Right kidney (tissue), 1 donor: ENCODE data around the gene LY6G6F.
A peak's percentile ranks its signal among the peaks of the same experiment; 100 is the strongest.
"Not testable (repeated sequence)": the region's sequence is repeated elsewhere in the genome, so short reads cannot be mapped to it uniquely, and the experiment has no call there.

Source experiments
- DNase-seq: peaks from one replicate; pipeline ENCODE4 v3.0.0-alpha.2; 2016

Gene LY6G6F

DNA sequence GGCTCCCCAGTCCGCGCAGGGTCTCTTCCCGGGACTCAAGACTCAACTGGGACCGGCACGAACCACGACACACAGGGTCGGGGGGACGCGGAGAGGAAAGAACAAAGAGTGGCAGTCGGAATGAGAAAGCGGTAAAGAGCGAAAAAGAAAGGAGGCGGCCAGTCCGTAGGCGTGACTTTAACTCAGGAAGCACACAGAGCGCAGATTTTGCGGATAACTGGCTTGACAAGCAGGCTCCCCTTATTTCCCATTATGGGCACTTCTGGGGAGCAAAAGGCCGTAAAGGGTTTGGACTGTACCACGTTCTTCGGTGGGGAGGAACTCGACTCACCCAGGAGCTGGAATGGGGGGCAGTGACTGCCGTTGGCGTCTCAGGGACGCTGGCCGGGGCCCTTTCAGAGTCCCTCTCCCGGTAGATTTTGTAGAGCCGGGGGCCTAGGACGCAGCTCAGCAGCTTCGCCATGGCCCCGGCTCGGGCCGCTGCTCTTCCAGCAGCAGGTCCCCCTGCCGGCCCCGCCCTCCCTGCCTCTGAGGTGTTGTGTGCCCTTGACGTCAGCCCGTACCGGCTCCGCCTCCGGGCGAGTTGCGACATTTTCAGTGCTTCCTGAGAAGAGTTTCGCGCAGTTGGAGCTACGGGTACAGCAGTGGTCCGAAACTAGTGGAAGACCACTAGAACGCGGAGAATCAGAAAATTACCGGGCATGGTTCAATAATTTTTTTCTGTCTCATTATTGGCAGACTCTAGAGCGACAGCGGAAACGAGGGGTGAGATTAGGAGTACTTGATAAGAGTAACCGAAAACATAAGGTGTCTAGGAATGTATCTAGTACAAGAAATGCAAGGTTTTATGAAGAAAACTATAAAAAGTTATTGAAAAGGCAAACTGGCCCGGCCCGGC, 3.6 kb upstream of the LY6G6F start, which contains the start of gene ABHD16A:
Gene ABHD16A (minus strand): TSS at position 506 of the 898 bp plus-strand sequence. CDS start 43 bp downstream, at position 463.
- DNase-seq, result peak; percentile 99

DNA sequence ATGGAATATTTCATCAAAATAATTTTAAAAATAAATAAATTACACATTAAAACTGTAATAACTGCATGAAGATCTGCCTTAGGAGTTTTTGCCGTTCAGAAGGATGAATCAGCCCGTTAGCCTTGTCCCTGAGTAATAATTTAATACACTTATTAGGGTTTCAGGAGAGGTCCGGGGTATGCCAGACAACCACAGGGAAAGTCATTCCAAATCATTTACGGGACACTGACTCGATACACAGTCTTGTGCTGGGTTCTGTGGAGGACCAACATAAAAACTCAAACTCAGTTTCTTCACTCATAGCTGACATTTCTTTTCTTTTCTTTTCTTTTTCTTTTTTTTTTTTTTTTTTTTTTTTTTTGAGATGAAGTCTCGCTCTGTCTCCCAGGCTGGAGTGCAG, 735 bp upstream of the LY6G6F start:
- no peak for DNase-seq

DNA sequence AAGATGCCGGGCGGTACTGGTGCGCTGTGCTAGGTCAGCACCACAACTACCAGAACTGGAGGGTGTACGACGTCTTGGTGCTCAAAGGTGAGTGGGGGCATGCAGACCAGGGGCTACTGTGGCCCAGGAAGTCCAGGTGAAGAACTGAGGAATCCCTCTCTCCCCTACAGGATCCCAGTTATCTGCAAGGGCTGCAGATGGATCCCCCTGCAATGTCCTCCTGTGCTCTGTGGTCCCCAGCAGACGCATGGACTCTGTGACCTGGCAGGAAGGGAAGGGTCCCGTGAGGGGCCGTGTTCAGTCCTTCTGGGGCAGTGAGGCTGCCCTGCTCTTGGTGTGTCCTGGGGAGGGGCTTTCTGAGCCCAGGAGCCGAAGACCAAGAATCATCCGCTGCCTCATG, 1.0 kb downstream of the LY6G6F start:
- DNase-seq, result no peak

DNA sequence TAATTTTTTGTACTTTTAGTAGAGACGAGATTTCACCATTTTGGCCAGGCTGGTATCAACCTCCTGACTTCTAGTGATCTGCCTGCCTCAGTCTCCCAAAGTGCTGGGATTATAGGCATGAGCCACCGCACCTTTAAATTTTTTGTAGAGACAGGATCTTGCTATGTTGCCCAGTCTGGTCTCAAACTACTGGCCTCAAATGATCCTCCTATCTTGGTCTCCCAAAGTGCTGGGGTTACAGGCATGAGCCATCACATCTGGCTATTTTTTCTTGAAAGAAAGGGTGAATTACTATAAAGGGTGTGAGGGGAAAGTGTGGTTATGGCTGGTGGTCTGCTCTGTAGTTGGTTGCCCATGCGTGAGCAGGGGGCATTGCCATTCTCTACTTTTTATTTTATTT, 1.6 kb downstream of the LY6G6F start:
- DNase-seq, result no peak

DNA sequence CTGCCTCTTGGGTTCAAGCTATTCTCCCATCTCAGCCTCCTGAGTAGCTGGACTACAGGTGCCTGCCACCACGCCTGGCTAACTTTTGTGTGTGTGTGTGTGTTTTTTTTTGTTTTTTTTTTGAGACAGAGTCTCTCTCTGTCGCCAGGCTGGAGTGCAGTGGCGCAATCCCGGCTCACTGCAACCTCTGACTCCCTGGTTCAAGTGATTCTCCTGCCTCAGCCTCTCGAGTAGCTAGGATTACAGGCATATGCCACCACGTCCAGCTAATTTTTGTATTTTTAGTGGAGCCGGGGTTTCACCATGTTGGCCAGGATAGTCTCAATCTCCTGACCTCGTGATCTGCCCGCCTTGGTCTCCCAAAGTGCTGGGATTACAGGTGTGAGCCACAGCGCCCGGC, 2.5 kb downstream of the LY6G6F start:
- DNase-seq, result not testable (repeated sequence)

DNA sequence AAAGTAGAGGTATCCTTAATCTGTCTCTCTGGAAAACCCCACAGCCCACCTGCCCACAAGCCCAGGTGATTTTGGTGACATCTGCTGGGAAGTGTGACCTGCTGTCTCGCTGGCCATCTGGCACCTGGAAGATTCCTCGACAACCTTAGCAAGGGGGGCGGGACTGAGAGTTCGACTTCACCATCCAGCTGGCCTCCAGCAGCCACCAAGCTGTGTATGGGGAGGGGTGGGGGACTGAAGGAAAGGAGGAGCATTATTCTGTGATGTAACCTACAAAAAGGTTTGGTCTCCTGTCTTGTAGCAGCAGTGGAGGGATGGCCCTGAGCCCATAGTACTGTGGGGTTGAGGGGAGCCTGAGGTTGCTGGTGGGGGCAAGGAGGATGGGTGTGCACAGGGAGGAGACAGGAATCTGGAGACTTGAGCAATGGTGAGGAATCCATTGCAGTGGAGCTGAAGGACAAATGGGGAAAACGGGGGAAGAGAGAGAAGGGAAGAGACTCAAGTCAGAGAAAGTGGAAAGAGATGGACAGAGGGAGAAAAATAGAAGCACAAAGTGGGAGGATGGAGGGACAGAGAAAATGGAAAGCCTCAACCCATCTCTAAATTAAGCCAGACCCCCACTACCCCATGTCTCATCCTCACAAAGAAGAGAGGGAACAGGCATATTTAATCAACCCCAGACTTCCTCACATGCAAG, 4.0 kb downstream of the LY6G6F start:
- DNase-seq, result no peak

DNA sequence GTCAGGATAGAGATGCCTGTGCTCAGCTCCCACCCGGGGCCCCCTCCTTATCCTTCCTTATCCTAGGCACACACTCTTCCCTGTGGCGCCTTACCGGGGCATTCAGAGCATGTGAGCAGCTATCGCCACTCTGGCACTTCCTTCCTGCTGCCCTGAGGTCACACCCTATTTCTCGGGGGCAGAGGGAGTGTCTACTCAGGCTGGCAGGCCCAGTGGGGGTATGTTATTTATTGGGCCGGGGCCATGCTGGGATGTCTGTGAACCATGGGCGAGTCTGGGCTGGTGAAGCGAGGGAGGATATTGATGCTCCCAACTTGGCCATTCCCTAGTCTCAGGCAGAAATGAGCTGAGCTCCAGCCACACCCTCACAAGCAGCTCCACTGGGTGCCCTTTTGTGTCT, 4.6 kb downstream of the LY6G6F start:
- DNase-seq, result no peak

DNA sequence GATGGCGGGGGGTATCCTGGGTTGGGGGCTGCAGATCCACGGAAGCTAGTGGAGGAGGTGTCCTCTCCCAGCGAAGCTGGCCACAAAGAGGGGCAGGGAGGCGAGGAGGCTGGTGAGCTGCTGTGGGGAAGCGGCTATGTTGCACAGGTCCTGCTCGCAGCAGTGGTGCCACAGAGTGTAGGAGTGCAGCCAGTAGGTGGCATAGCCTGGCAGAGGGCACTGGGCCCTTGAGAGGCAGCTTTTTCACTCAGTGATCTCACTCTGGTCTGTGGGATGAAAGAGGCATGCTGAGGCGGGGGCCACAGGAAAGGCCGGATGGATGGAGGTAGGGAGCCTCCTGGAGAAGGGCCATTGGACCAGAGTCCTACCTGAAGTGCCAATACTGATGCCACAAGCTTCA, 5.6 kb downstream of the LY6G6F start:
- DNase-seq, result no peak

DNA sequence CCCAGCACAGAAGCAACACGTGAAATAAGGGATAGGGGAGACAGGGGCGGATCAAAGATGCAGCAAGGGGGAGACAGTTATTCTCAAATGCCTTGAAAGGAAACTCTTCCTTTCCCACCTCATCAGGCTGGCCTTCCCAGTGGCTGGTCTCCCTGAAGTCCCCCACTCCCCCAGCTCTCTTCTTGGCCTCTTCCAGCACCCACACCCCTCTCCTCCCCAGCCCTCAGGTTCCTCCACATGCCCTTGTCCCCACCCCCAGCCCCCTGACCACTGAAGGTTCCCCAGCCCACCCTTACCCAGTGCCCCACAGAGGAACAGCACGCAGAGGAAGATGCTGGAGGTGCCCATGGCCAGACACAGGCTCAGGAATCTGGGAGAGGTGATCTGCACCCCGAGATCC, 6.8 kb downstream of the LY6G6F start:
- no peak for DNase-seq

DNA sequence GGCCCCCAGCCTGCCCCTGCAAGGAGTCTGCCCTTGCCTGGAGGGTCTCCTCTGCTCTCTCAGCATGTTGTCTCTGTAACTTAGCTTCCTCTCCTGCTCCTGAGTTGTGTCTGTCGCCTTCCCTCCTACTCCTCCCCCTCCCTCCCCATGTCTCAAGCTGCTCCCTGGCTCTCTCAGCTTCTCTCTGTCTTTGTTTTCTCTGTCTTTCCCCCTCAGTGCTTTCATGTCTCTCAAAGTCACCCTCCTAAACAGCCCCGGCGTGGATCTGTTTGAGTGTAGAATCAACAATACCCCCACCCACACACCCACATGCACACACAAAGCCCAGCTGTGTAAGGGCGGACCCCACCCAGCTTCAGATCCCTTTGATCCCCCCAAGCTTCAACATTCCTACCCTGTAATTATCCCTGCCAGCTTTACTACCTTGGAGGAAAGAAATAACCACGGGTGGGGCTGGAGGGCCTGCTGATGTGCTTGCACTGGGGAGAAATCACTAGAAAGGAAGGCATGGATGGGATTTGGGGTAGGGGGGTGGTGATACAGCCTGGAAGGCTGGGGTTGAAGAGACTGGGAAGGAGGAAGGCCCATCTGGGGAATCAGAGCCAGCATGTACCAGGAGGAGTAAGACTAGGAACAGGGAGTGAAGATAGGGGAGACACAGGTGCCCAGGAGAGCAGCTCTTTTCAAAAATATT, 7.5 kb downstream of the LY6G6F start:
- DNase-seq, result peak; percentile 63

DNA sequence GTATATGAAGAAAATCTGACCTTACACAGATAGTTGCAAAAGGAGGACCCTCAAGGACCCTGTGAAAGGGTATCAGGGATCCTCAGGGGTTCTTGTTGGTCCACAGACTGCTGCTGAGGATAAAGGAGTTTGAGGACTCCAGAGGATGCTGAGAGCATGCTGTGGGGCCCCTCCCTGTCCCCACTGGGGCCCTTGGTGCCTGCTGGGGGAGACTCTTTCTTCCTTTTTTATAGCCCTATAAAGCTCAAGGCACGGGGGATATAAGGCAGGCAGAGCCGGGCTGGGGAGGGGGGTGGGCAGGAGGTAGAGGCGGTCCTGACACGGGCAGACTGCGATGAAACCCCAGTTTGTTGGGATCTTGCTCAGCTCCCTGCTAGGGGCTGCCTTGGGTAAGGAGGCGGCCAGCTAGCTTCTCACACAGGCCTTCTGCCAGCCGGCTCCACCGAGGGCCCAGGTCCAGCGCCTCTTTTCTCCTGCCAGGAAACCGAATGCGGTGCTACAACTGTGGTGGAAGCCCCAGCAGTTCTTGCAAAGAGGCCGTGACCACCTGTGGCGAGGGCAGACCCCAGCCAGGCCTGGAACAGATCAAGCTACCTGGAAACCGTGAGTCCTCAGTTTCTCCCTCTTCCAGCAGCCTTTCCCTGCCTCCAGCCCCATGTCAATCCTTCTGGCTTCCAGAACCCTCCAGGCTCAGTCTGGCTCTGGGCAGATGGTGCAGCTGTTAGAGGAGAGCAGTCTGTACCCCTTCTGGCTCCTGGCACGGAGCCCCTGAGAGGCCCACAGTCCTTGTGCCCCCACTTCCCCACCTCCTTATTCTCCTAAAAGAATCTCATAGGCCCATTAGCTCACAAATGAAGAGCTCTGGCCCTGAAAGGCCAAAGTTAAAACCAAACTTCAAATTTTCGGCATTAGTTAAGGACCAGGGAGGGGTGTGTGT, 8.6 kb downstream of the LY6G6F start, which contains the start of gene LY6G6D:
Gene LY6G6D (plus strand): TSS at position 327 of the 937 bp plus-strand sequence. CDS start 8 bp downstream, at position 335.
- no peak for DNase-seq

DNA sequence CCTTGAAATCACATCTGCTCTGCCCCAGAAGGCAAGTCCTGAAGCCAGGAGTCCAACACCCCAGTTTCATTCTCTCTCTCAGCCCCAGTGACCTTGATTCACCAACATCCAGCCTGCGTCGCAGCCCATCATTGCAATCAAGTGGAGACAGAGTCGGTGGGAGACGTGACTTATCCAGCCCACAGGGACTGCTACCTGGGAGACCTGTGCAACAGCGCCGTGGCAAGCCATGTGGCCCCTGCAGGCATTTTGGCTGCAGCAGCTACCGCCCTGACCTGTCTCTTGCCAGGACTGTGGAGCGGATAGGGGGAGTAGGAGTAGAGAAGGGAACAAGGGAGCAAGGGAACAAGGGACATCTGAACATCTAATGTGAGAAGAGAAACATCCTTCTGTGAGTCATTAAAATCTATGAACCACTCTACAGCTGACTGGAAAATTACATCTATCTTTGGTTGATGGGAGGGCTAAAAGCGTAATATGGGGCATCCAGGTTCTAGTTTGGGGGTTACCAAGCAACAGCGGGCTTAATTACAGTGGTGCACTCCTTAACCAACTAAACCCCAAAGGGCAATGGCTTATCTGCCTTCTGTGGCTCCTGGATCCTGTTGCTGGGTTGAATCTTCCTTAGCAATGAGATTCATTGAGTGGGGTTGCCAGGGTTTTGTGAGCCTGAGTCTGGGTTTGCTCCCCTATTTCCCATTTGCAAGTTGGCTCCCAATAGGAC, 11.0 kb downstream of the LY6G6F start:
- DNase-seq, result no peak

DNA sequence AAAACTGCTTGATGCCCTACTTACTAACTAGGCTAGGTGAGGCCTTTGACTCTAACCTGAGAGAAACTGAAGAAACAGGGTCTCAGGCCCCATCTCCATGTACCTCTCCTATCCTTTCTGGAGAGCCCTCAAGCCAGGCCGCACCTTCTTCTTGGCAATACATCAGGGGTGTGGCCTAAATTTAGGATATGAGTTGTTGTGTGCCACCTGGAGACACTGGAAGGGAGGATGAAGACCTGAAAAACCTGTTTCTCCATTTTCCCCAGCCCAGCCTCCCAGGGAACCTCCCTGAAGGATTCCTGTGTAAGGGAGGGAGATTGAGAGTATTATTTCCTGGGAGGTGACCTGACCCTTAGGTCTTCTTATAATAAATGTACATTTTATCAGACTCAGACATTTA, 11.6 kb downstream of the LY6G6F start:
- DNase-seq, result no peak

DNA sequence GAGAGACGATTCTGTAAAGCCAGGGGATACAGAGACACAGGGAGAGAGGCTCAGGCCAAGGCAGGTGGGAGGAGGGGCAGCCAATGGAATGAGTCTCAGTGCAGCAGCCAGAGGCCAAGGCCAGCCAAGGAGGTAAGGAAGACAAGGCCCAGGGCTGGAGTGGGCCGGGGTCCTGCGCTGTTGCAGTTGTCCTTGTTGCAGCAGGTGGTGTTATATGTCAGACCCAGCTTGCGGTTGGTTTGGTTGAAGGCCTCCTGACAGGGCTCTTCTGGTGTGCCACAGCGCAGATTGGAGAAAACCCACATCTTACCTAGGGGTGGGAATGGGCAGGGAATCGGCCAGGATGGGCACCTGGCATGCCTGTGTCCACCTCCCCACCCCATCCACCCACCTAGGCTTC, 12.3 kb downstream of the LY6G6F start:
- no peak for DNase-seq

DNA sequence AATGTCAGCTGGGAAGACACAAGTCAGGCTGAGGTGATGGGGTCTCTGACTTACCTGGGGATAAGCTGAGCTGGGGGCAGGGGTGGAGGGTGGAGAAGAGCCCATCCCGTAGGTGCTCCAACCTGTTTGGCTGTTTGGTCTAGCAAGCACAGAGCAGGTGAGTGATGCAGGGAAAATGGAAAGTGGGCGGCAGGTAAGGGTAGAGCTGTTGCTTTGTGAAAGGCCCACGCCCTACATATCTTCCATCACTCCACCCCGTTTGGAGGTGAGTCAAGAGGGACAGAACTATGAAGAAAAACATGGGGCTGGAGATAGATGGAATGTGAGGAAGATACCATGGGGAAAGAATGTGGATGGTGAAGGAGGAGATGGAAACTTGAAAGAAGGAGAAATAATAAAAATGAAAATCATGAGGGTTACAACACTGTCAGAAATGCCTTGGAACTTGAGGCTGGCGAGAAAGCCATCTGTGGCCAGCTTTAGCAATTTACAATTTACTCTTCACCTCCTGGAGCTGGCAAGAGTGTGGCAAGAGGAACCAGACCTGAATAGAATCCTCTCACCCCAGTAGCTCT, 13.6 kb downstream of the LY6G6F start:
- DNase-seq, result no peak

DNA sequence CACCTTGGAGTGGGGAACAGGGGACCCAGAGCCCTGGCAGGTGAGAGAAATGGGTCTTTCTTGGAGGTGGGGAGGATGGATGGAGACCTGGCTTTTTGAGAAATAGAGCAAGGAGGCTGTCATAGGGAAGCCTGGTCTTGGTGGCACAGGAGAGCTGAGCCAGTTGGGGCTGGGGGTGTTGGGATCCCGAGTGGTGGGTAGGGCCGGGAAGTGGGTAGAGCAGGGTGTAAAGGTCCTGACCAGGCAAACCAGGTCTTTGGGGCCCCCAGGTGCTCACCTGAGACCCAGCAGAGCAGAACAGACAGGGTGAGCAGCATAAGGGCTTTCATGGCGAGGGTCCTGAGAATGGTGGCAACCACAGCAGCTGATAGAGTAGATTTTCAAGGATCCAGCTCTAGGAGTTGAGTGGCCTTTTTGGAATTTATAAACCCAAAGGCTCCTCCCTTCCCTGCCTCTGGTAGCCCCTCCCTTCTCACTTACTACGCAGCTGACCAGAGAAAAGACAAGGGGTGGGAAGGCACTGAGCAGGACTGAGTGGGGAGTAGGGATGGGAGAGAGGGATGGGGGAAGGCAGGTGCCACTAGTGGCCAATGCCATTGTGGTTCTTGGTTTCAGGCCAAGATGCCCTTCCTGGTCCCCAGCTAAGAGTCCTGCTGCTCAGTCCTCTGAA, 14.8 kb downstream of the LY6G6F start, which contains the start of gene LY6G6C:
Gene LY6G6C (minus strand): TSS at position 396 of the 670 bp plus-strand sequence. CDS start 67 bp downstream, at position 329.
- DNase-seq, result no peak

DNA sequence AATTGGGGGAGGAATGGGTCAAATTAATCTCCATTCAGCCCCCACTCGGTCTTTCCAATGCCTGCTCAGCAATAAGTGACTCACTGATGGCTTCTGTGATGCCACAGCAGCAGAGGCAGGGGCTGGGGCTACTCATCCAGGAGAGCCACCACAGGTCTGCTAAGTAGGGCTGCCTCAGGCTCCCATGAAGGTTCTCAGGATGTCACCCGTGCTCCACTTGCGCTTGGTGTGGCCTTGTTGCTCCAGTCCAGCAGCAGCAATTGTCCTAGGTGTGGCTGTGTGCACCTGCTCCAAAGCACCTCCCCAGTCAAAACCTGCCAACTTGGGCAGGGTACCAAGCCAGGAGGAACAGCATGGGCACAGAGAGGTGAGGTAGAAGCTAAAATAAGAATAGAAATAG, 15.5 kb downstream of the LY6G6F start:
- no peak for DNase-seq

DNA sequence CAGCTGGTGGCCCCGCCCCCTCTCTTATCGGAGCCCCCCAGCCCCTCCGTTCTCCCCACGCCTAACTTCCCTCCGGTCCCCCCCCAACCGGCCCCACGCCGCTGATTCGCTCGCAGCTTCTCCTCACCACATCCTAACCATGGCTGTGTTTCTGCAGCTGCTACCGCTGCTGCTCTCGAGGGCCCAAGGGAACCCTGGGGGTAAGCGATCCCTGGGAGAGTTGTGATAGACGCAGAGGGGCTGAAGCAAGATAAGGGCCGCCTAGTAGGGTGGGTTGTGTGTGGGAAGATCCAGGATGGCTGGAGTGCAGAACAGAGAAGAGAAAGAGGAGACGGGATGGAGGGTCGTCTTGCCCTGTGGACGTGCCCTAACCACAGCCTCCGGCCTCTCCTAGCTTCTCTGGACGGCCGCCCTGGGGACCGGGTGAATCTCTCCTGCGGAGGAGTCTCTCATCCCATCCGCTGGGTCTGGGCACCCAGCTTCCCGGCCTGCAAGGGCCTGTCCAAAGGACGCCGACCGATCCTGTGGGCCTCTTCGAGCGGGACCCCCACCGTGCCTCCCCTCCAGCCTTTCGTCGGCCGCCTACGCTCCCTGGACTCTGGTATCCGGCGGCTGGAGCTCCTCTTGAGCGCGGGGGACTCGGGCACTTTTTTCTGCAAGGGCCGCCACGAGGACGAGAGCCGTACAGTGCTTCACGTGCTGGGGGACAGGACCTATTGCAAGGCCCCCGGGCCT, 16.7 kb downstream of the LY6G6F start, which contains the start of gene MPIG6B:
Gene MPIG6B (plus strand): TSS at position 129 of the 735 bp plus-strand sequence. CDS start 11 bp downstream, at position 140.
- DNase-seq, result no peak
